SK-N-SH (cell line): ENCODE results near the gene RBMS3. TPM values are rescaled to one million over a fixed set of nuclear protein-coding genes. Genes with fewer than 3 reads are reported as not detected.

Experiments used
- CTCF ChIA-PET: fragments of 300-600, 350-600 bp; formaldehyde crosslinking; extraction: SDS; loops from one replicate; lab custom pipeline; 2021; lab: Yijun Ruan, JAX
- POLR2A ChIA-PET: fragments of 350-600 bp; sonication (Branson Sonifier 250); formaldehyde crosslinking; extraction: SDS; loops from one replicate; lab custom pipeline; 2020; ENCODE audit warnings: antibody characterized with exemption, inconsistent platforms; lab: Yijun Ruan, JAX
- DNase-seq: peaks from one replicate; pipeline ENCODE4 v3.0.0; 2012
- H2AFZ ChIP-seq: fragments of 200-600 bp; sonication (generic); 2 replicates; pipeline ENCODE4 v1.8.1; 2016; ENCODE audit warnings: antibody characterized with exemption, mild to moderate bottlenecking, low read depth
- H3F3A ChIP-seq: fragments of 200-600 bp; sonication (generic); replicated peaks from 2 replicates; pipeline ENCODE3; 2016; ENCODE audit warnings: antibody characterized with exemption, mild to moderate bottlenecking; ENCODE audit not compliant: insufficient read depth
- H3K27ac ChIP-seq, 2 experiments: fragments of 200-500 bp in 1 of 2; fragments of 200-600 bp in 1 of 2; sonication (Bioruptor generic) in 1 of 2; sonication (generic), shearing (Covaris generic) in 1 of 2; 2 replicates each; pipeline versions ENCODE4 v1.5.1 to v1.6.1; 2014 to 2016; ENCODE audit warnings: low read depth in 2 of 2, inconsistent platforms in 1 of 2, low read length in 1 of 2, mild to moderate bottlenecking in 1 of 2, mixed read lengths in 1 of 2
- H3K27me3 ChIP-seq: fragments of 200-600 bp; sonication (generic), shearing (Covaris generic); 2 replicates; pipeline ENCODE4 v1.6.1; 2016; ENCODE audit warnings: mixed run types; ENCODE audit not compliant: insufficient read depth
- H3K36me3 ChIP-seq, 2 experiments: fragments of 200-500 bp in 1 of 2; fragments of 200-600 bp in 1 of 2; sonication (Bioruptor generic) in 1 of 2; sonication (generic) in 1 of 2; replicated peaks in 1 of 2; 2 replicates each; pipeline versions ENCODE3 to v1.5.1; 2014 to 2016; ENCODE audit warnings: low read length in 1 of 2, mild to moderate bottlenecking in 1 of 2; ENCODE audit not compliant: insufficient read depth in 2 of 2, control insufficient read depth in 1 of 2
- H3K4me1 ChIP-seq, 2 experiments: fragments of 200-500 bp in 1 of 2; fragments of 200-600 bp in 1 of 2; sonication (Bioruptor generic) in 1 of 2; sonication (generic), shearing (Covaris generic) in 1 of 2; 2 replicates each; pipeline versions ENCODE4 v1.5.1 to v1.6.1; 2014 to 2016; ENCODE audit warnings: low read depth in 1 of 2, low read length in 1 of 2, mixed run types in 1 of 2; ENCODE audit not compliant: insufficient read depth in 2 of 2, control insufficient read depth in 1 of 2
- H3K4me2 ChIP-seq: fragments of 200-600 bp; sonication (generic), shearing (Covaris generic); 2 replicates; pipeline ENCODE4 v1.6.1; 2017; ENCODE audit warnings: mixed run types
- H3K4me3 ChIP-seq, 2 experiments: fragments of 200-500 bp in 1 of 2; fragments of 200-600 bp in 1 of 2; sonication (Bioruptor generic) in 1 of 2; sonication (generic), shearing (Covaris generic) in 1 of 2; 2 replicates each; pipeline versions ENCODE4 v1.5.1 to v1.8.1; 2014 to 2016; ENCODE audit warnings: low read depth in 2 of 2, inconsistent platforms in 1 of 2, low read length in 1 of 2, mild to moderate bottlenecking in 1 of 2, mixed read lengths in 1 of 2, moderate library complexity in 1 of 2
- H3K79me2 ChIP-seq: fragments of 200-600 bp; sonication (generic); 2 replicates; pipeline ENCODE4 v1.8.1; 2017; ENCODE audit warnings: mild to moderate bottlenecking; ENCODE audit not compliant: insufficient read depth
- H3K9ac ChIP-seq: fragments of 200-600 bp; sonication (generic); 2 replicates; pipeline ENCODE4 v1.6.1; 2017; ENCODE audit warnings: mixed run types
- H3K9me2 ChIP-seq: fragments of 200-600 bp; sonication (generic); 2 replicates; pipeline ENCODE4 v1.6.1; 2017; ENCODE audit warnings: mixed run types
- H3K9me3 ChIP-seq: fragments of 200-600 bp; sonication (generic); 2 replicates; pipeline ENCODE4 v1.6.1; 2017; ENCODE audit warnings: mixed run types, mild to moderate bottlenecking, moderate library complexity
- H4K20me1 ChIP-seq: fragments of 200-600 bp; sonication (generic); 2 replicates; pipeline ENCODE4 v1.6.1; 2017; ENCODE audit warnings: mild to moderate bottlenecking, mixed run types; ENCODE audit not compliant: insufficient read depth
- CHD2 ChIP-seq: fragments of 150-350 bp; IDR thresholded peaks from 2 replicates; pipeline ENCODE4 v1.6.1; 2018; ENCODE audit warnings: low read length; ENCODE audit not compliant: partially characterized antibody
- ELF1 ChIP-seq: IDR thresholded peaks from 2 replicates; pipeline ENCODE4 v1.4.0; 2012
- EP300 ChIP-seq, 2 experiments: IDR thresholded peaks; 2 replicates each; pipeline versions ENCODE4 v1.4.0 to v1.6.1; 2012; ENCODE audit warnings: borderline replicate concordance in 1 of 2, low read depth in 1 of 2, low read length in 1 of 2
- FOSL2 ChIP-seq: IDR thresholded peaks from 2 replicates; pipeline ENCODE4 v1.4.0; 2012; ENCODE audit warnings: low read depth, mild to moderate bottlenecking, moderate library complexity, borderline replicate concordance
- FOXJ3 ChIP-seq: sonication (generic); formaldehyde crosslinking; IDR thresholded peaks from 2 replicates; pipeline ENCODE4 v1.5.1; 2020; ENCODE audit warnings: mild to moderate bottlenecking, missing genetic modification reagents
- FOXM1 ChIP-seq: IDR thresholded peaks from 2 replicates; pipeline ENCODE4 v1.4.0; 2012; ENCODE audit warnings: low read depth, mild to moderate bottlenecking
- GATA2 ChIP-seq: sonication (generic); formaldehyde crosslinking; IDR thresholded peaks from 2 replicates; pipeline ENCODE4 v1.5.0; 2020; ENCODE audit warnings: mild to moderate bottlenecking, missing genetic modification reagents
- MEF2A ChIP-seq: IDR thresholded peaks from 2 replicates; pipeline ENCODE4 v1.4.0; 2012; ENCODE audit warnings: low read depth, borderline replicate concordance
- MXI1 ChIP-seq: IDR thresholded peaks from 2 replicates; pipeline ENCODE4 v1.6.1; 2012; ENCODE audit warnings: mild to moderate bottlenecking, low read depth, low read length, improper control_type of control experiment
- NFIC ChIP-seq: IDR thresholded peaks from 2 replicates; pipeline ENCODE4 v1.4.0; 2012; ENCODE audit warnings: borderline replicate concordance
- POLR2AphosphoS5 ChIP-seq: IDR thresholded peaks from 2 replicates; pipeline ENCODE4 v1.6.1; 2012; ENCODE audit warnings: low read depth, low read length
- RAD21 ChIP-seq: IDR thresholded peaks from 2 replicates; pipeline ENCODE4 v1.6.1; 2012; ENCODE audit warnings: mild to moderate bottlenecking, low read length
- RCOR1 ChIP-seq: fragments of 150-350 bp; IDR thresholded peaks from 2 replicates; pipeline ENCODE4 v1.6.1; 2017; ENCODE audit warnings: antibody characterized with exemption, low read length
- RXRA ChIP-seq: IDR thresholded peaks from 2 replicates; pipeline ENCODE4 v1.4.0; 2012; ENCODE audit warnings: low read depth, mild to moderate bottlenecking, borderline replicate concordance
- SIN3A ChIP-seq: IDR thresholded peaks from 2 replicates; pipeline ENCODE4 v1.6.1; 2012; ENCODE audit warnings: low read depth, mild to moderate bottlenecking, low read length, moderate library complexity, borderline replicate concordance
- SMC3 ChIP-seq: IDR thresholded peaks from 2 replicates; pipeline ENCODE4 v1.6.1; 2012; ENCODE audit warnings: low read depth, low read length, improper control_type of control experiment
- TAF1 ChIP-seq: IDR thresholded peaks from 2 replicates; pipeline ENCODE4 v1.6.1; 2012; ENCODE audit warnings: low read depth, mild to moderate bottlenecking, low read length, moderate library complexity, borderline replicate concordance
- TCF12 ChIP-seq: IDR thresholded peaks from 2 replicates; pipeline ENCODE4 v1.4.0; 2012
- TEAD4 ChIP-seq: IDR thresholded peaks from 2 replicates; pipeline ENCODE4 v1.4.0; 2012; ENCODE audit warnings: mild to moderate bottlenecking, borderline replicate concordance; ENCODE audit not compliant: insufficient read depth
- WGBS: methylation state at CpG from one replicate; pipeline ENCODE4 v1.1.6; 2017; ENCODE audit warnings: low lambda C conversion rate; 5-methylcytosine and 5-hydroxymethylcytosine counted together
- polyA plus RNA-seq, 3 experiments: library from polyadenylated mRNA; depleted of rRNA; stranded (reverse); fragments of >200 nt; gene quantifications; 2 replicates each; pipeline ENCODE4 v1.2.3, GENCODE V29; 2012
- TF ChIP-seq, protein P1 (sequence below): IDR thresholded peaks from 2 replicates; pipeline ENCODE4 v1.6.1; 2012; ENCODE audit warnings: mild to moderate bottlenecking, low read depth, low read length, moderate library complexity
- TF ChIP-seq, protein P2 (sequence below): IDR thresholded peaks from 2 replicates; pipeline ENCODE4 v1.4.0; 2012; ENCODE audit warnings: low read depth
- TF ChIP-seq, protein P3 (sequence below): fragments of 200-600 bp; sonication (generic); IDR thresholded peaks from 2 replicates; pipeline ENCODE4 v1.6.1; 2017; ENCODE audit warnings: antibody characterized with exemption, mild to moderate bottlenecking, moderate library complexity
- TF ChIP-seq, protein P4 (sequence below): IDR thresholded peaks from 2 replicates; pipeline ENCODE4; 2012
- TF ChIP-seq, protein P5 (sequence below): fragments of 150-350 bp; IDR thresholded peaks from 2 replicates; pipeline ENCODE4 v1.6.1; 2016; ENCODE audit warnings: mild to moderate bottlenecking, low read depth, low read length
- TF ChIP-seq, protein P6 (sequence below): IDR thresholded peaks from 2 replicates; pipeline ENCODE4 v1.4.0; 2012; ENCODE audit warnings: low read depth, borderline replicate concordance

Gene RBMS3
- polyA plus RNA-seq, 1 of the 3 experiments (the other 2 are of a cell fraction), result 8.2 TPM

DNA sequence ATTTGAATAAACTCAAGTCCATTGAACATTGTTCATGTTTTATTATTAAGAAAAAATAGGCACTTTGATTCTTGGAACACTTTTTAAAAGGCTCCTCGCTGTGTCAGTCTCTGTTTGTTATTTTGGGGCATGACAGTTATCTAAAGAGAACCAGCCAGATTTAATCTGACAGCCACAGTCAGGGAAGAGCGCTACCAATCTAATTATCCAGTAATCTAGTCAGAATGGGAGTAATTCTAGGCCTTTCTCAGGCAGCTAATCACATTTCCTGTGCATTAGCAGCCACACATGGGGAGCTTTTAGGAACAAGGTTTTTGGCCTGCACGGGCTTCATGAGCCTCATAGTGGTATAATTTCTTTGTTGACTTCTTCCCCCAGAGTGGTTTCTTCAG lies 362.2 kb downstream of the RBMS3 start:
- H3F3A ChIP-seq, result peaks cover 48% of the 10 kb centered on the region
- ChIA-PET POLR2A (interaction anchor here (0.6 to 2.4 kb wide), 16 partner anchors 85 to 498 kb away, joined by 3 to 13 read pairs (median 5); partner anchors contain the start of gene RBMS3), CTCF (interaction anchor here (0.9 to 2.5 kb wide), 9 partner anchors 13 to 1109 kb away, joined by 3 to 12 read pairs (median 4); no protein-coding TSS in a partner anchor)
- H3K9ac ChIP-seq, result peak overlapping the region; percentile 61
- peaks cover 2 to 3% of the 10 kb centered on the region in 2 experiments for H3K36me3 ChIP-seq
- peak overlapping the region; percentile 24; the same call in 1 of the 2 replicates for H2AFZ ChIP-seq
- H3K4me1 ChIP-seq, result peaks cover 17 to 54% of the 10 kb centered on the region in 2 experiments; a peak in 3 of 4 replicates
- H3K4me3 ChIP-seq, result peak overlapping the region in 1 of 2 experiments; percentile 41; a peak in 3 of 4 replicates
- no peaks in the 10 kb centered on the region for H3K9me2 ChIP-seq
- H3K9me3 ChIP-seq, result no peaks in the 10 kb centered on the region
- H3K27me3 ChIP-seq, result no peaks in the 10 kb centered on the region
- peak; percentile 65 for TF ChIP-seq POLR2AphosphoS5
- TF ChIP-seq TCF12, result peak; percentile 82
- TF ChIP-seq, protein P1, sequence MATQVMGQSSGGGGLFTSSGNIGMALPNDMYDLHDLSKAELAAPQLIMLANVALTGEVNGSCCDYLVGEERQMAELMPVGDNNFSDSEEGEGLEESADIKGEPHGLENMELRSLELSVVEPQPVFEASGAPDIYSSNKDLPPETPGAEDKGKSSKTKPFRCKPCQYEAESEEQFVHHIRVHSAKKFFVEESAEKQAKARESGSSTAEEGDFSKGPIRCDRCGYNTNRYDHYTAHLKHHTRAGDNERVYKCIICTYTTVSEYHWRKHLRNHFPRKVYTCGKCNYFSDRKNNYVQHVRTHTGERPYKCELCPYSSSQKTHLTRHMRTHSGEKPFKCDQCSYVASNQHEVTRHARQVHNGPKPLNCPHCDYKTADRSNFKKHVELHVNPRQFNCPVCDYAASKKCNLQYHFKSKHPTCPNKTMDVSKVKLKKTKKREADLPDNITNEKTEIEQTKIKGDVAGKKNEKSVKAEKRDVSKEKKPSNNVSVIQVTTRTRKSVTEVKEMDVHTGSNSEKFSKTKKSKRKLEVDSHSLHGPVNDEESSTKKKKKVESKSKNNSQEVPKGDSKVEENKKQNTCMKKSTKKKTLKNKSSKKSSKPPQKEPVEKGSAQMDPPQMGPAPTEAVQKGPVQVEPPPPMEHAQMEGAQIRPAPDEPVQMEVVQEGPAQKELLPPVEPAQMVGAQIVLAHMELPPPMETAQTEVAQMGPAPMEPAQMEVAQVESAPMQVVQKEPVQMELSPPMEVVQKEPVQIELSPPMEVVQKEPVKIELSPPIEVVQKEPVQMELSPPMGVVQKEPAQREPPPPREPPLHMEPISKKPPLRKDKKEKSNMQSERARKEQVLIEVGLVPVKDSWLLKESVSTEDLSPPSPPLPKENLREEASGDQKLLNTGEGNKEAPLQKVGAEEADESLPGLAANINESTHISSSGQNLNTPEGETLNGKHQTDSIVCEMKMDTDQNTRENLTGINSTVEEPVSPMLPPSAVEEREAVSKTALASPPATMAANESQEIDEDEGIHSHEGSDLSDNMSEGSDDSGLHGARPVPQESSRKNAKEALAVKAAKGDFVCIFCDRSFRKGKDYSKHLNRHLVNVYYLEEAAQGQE, result 0 out of 2 replicates have a peak, but pooled peaks have one; percentile 42
- TF ChIP-seq, protein P2, sequence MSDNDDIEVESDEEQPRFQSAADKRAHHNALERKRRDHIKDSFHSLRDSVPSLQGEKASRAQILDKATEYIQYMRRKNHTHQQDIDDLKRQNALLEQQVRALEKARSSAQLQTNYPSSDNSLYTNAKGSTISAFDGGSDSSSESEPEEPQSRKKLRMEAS, result peak; percentile 26; the same call in 1 of the 2 replicates
- TF ChIP-seq SMC3, result no peak
- peak; percentile 72; the same call in 1 of the 2 replicates for TF ChIP-seq RCOR1
- TF ChIP-seq FOXJ3 (CRISPR knock-in tag), result peak; percentile 97
- no peak for TF ChIP-seq FOSL2
- peak; percentile 59 to 100; a peak in 3 of 4 replicates for TF ChIP-seq EP300 (IDR thresholded peaks at IDR 0.05; ENCODE audit: borderline replicate concordance in 1 of 2, low read depth in 1 of 2, low read length in 1 of 2)
- TF ChIP-seq GATA2, result peak; percentile 94
- TF ChIP-seq NFIC, result no peak; the same call in 1 of the 2 replicates
- TF ChIP-seq CHD2, result peak; percentile 82
- peak; percentile 77; the same call in 1 of the 2 replicates for TF ChIP-seq SIN3A
- TF ChIP-seq, protein P3, sequence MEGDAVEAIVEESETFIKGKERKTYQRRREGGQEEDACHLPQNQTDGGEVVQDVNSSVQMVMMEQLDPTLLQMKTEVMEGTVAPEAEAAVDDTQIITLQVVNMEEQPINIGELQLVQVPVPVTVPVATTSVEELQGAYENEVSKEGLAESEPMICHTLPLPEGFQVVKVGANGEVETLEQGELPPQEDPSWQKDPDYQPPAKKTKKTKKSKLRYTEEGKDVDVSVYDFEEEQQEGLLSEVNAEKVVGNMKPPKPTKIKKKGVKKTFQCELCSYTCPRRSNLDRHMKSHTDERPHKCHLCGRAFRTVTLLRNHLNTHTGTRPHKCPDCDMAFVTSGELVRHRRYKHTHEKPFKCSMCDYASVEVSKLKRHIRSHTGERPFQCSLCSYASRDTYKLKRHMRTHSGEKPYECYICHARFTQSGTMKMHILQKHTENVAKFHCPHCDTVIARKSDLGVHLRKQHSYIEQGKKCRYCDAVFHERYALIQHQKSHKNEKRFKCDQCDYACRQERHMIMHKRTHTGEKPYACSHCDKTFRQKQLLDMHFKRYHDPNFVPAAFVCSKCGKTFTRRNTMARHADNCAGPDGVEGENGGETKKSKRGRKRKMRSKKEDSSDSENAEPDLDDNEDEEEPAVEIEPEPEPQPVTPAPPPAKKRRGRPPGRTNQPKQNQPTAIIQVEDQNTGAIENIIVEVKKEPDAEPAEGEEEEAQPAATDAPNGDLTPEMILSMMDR, result no peak
- TF ChIP-seq RAD21, result peak; percentile 43
- TF ChIP-seq MXI1, result peak; percentile 9; the same call in 1 of the 2 replicates
- TF ChIP-seq, protein P4, sequence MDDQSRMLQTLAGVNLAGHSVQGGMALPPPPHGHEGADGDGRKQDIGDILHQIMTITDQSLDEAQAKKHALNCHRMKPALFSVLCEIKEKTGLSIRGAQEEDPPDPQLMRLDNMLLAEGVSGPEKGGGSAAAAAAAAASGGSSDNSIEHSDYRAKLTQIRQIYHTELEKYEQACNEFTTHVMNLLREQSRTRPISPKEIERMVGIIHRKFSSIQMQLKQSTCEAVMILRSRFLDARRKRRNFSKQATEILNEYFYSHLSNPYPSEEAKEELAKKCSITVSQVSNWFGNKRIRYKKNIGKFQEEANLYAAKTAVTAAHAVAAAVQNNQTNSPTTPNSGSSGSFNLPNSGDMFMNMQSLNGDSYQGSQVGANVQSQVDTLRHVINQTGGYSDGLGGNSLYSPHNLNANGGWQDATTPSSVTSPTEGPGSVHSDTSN, result peak; percentile 82
- peak; percentile 97 for TF ChIP-seq TEAD4
- no peak for TF ChIP-seq TAF1
- TF ChIP-seq RXRA, result 0 out of 2 replicates have a peak, but pooled peaks have one; percentile 3
- no peak; the same call in 1 of the 2 replicates for TF ChIP-seq MEF2A
- peak; percentile 92 for TF ChIP-seq FOXM1
- TF ChIP-seq, protein P5, sequence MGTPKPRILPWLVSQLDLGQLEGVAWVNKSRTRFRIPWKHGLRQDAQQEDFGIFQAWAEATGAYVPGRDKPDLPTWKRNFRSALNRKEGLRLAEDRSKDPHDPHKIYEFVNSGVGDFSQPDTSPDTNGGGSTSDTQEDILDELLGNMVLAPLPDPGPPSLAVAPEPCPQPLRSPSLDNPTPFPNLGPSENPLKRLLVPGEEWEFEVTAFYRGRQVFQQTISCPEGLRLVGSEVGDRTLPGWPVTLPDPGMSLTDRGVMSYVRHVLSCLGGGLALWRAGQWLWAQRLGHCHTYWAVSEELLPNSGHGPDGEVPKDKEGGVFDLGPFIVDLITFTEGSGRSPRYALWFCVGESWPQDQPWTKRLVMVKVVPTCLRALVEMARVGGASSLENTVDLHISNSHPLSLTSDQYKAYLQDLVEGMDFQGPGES, result no peak
- TF ChIP-seq ELF1, result 0 out of 2 replicates have a peak, but pooled peaks have one; percentile 16
- TF ChIP-seq, protein P6, sequence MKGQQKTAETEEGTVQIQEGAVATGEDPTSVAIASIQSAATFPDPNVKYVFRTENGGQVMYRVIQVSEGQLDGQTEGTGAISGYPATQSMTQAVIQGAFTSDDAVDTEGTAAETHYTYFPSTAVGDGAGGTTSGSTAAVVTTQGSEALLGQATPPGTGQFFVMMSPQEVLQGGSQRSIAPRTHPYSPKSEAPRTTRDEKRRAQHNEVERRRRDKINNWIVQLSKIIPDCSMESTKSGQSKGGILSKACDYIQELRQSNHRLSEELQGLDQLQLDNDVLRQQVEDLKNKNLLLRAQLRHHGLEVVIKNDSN, result no peak
- 21% methylated on average over 3 of the region's 3 CpGs for WGBS
- DNase-seq, result peak; percentile 30
- no peaks in the 10 kb centered on the region for H4K20me1 ChIP-seq
- H3K4me2 ChIP-seq, result peak overlapping the region; percentile 59
- peaks cover 51% of the 10 kb centered on the region for H3K79me2 ChIP-seq
- peak overlapping the region; percentile 92 to 100 for H3K27ac ChIP-seq
